Activated CD8-positive, alpha-beta T cell treated with anti-CD3 and anti-CD28 coated beads, Interleukin-2, amount 10 ng/mL, durations not matched to agents 7 days and 5 days (primary cell): ENCODE data around the gene PHOX2A. TPM values are rescaled to one million over a fixed set of nuclear protein-coding genes. Genes with fewer than 3 reads are reported as not detected.
"Not testable (repeated sequence)": the region's sequence is repeated elsewhere in the genome, so short reads cannot be mapped to it uniquely, and the experiment has no call there.

Experiments used
- ATAC-seq: fragments of 150-1000 bp; cut with Tn5 transposase; one replicate; pipeline ENCODE4 v1.10.0; 2021; ENCODE audit warnings: moderate library complexity
- CTCF ChIA-PET: fragments of 350-600 bp; sonication (Branson Sonifier 250); formaldehyde crosslinking; loops from one replicate; lab custom pipeline; 2021; ENCODE audit warnings: antibody characterized with exemption; lab: Charles Lee
- POLR2A ChIA-PET: fragments of 350-600 bp; sonication (Branson Sonifier 250); formaldehyde crosslinking; loops from one replicate; lab custom pipeline; 2021; ENCODE audit warnings: antibody characterized with exemption; lab: Charles Lee
- DNase-seq: peaks from one replicate; pipeline ENCODE4 v3.0.0-alpha.2; 2020
- H3K27ac Mint-ChIP-seq: one replicate; pipeline ENCODE4 v1.8.0; 2021; ENCODE audit warnings: mild to moderate bottlenecking, mixed read lengths
- H3K27me3 Mint-ChIP-seq: one replicate; pipeline ENCODE4 v1.8.0; 2021; ENCODE audit warnings: low read depth, mixed read lengths
- H3K36me3 Mint-ChIP-seq: one replicate; pipeline ENCODE4 v1.8.0; 2021; ENCODE audit warnings: low read depth, mixed read lengths
- H3K4me1 Mint-ChIP-seq: one replicate; pipeline ENCODE4 v1.8.0; 2021; ENCODE audit warnings: low read depth, mixed read lengths
- H3K4me3 Mint-ChIP-seq: one replicate; pipeline ENCODE4 v1.8.0; 2021; ENCODE audit warnings: mild to moderate bottlenecking, mixed read lengths
- H3K9me3 Mint-ChIP-seq: one replicate; pipeline ENCODE4 v1.8.0; 2022; ENCODE audit warnings: mixed read lengths; ENCODE audit not compliant: insufficient read depth
- total RNA-seq, 2 experiments: library from RNA; stranded (reverse); gene quantifications; one replicate each; pipeline ENCODE4 v1.2.3, GENCODE V29; 2021

Gene PHOX2A
- total RNA-seq, 2 experiments from 2014 or later, result not detected

DNA sequence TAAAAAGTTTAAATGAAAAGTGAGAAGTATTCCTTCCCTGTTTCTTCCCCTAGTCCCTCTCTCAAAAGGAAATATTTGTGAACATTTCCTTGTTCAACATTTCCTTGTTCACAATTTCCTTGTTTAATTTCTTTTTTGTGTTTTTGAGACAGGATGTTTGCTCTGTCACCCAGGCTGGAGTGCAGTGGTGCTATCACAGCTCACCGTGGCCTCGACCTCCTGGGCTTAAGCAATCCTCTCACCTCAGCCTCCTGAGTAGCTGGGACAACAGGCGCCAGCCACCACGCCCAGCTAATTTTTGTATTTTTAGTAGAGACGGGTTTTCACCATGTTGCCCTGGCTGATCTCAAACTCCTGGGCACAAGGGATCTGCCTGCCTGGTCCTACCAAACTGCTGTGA is 23.0 kb upstream of the PHOX2A start:
- H3K9me3 Mint-ChIP-seq, DNase-seq, ATAC-seq, H3K4me3 Mint-ChIP-seq, H3K36me3 Mint-ChIP-seq, H3K27ac Mint-ChIP-seq: not testable (repeated sequence)
- peaks cover 34% of the 10 kb centered on the region for H3K27me3 Mint-ChIP-seq
- ChIA-PET CTCF (interaction anchor here (1.5 to 1.9 kb wide), 3 partner anchors 12 to 164 kb away, joined by 3 to 15 read pairs (median 3); no protein-coding TSS in a partner anchor), POLR2A (interaction anchor here (0.6 kb wide), 1 partner anchor 385 kb away, joined by 3 read pairs; no protein-coding TSS in a partner anchor)
- H3K4me1 Mint-ChIP-seq, result peaks cover 25% of the 10 kb centered on the region

DNA sequence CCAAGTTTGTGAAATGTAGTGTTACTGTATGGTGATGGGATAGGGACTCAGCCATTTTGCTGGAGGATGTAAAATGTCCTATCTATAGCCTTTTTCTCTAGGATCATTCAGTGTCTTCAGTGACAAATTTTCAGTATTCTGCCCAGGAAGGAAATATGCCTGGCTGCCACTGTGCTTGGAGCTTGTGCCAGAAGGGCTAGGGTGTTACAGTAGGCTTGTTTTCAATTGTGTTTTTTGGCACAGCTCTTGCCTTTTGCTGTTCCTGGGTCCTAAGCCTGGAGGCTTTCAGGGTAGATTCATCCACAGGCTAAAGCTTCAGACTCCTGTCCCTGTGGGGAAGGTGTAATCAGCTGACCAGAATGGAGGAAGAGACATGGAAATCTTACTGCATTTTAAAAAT is 22.0 kb upstream of the PHOX2A start:
- Mint-ChIP-seq H3K4me1 (peaks cover 25% of the 10 kb centered on the region), H3K4me3 (no peak overlapping the region), H3K27me3 (peaks cover 30% of the 10 kb centered on the region), H3K27ac (no peak overlapping the region), H3K9me3 (no peaks in the 10 kb centered on the region), H3K36me3 (no peaks in the 10 kb centered on the region)
- ChIA-PET POLR2A (no interaction called here), CTCF (interaction anchor here (1.0 to 1.6 kb wide), 4 partner anchors 11 to 153 kb away, joined by 3 to 4 read pairs (median 3); no protein-coding TSS in a partner anchor)
- ATAC-seq (no peak), DNase-seq (no peak)

DNA sequence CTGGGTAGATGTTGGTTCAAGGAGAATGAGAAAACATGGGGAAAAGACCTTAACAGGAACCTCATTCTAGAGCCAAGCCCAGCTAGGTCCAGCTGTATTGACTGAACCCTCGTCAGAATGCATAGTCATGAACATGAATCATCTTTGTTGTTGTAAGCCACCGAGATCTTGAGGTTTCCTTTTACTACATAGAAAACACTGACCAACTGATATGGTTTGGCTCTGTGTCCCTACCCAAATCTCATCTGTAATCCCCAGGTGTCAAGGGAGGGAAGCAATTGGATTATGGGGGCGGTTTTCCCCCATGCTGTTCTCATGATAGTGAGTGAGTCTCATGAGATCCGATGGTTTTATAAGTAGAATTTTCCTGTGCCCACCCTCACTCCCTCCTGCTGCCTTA is 19.4 kb upstream of the PHOX2A start:
- ATAC-seq, result no peak
- no peaks in the 10 kb centered on the region for H3K9me3 Mint-ChIP-seq
- ChIA-PET CTCF (interaction anchor here (0.9 kb wide), 1 partner anchor 171 kb away, joined by 3 read pairs; the partner anchor contains the start of gene CLPB), POLR2A (no interaction called here)
- H3K27ac Mint-ChIP-seq, result no peak overlapping the region
- no peaks in the 10 kb centered on the region for H3K36me3 Mint-ChIP-seq
- peaks cover 16% of the 10 kb centered on the region for H3K4me1 Mint-ChIP-seq
- H3K4me3 Mint-ChIP-seq, result no peak overlapping the region
- no peak for DNase-seq
- H3K27me3 Mint-ChIP-seq, result peaks cover 31% of the 10 kb centered on the region

GRCh38 chr11:72260574-72260973 is 16.6 kb upstream of the PHOX2A start:
- Mint-ChIP-seq H3K9me3 (no peaks in the 10 kb centered on the region), H3K4me3 (no peak overlapping the region), H3K27ac (no peak overlapping the region), H3K27me3 (peaks cover 29% of the 10 kb centered on the region), H3K4me1 (peaks cover 11% of the 10 kb centered on the region), H3K36me3 (no peaks in the 10 kb centered on the region)
- POLR2A ChIA-PET, result no interaction called here
- CTCF ChIA-PET, result no interaction called here
- DNase-seq (no peak), ATAC-seq (no peak)

DNA sequence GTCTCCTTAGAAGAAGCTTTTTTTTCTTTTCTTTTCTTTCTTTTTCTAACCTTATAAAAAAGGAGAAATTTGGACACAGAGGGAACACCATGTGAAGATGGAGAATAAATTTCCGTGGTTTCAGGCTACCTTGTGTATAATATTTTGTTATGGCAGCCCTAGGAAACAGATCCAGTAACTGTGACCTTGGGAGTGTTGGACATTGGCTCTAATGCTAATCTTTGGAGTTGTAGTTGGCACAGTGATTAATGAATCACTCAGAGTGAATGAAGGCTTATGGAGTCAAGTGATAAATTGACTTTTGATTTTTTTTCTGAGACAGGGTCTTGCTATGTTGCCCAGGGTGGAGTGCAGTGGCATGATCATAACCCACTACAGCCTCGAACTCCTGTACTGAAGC is 15.5 kb upstream of the PHOX2A start:
- peaks cover 10% of the 10 kb centered on the region for H3K4me1 Mint-ChIP-seq
- no peaks in the 10 kb centered on the region for H3K9me3 Mint-ChIP-seq
- no peak overlapping the region for H3K4me3 Mint-ChIP-seq
- CTCF ChIA-PET, result no interaction called here
- H3K27me3 Mint-ChIP-seq, result peaks cover 33% of the 10 kb centered on the region
- no peak overlapping the region for H3K27ac Mint-ChIP-seq
- ATAC-seq (no peak), DNase-seq (no peak)
- no peaks in the 10 kb centered on the region for H3K36me3 Mint-ChIP-seq
- POLR2A ChIA-PET, result no interaction called here

- ChIA-PET CTCF (interaction anchor here (0.7 kb wide), 1 partner anchor 173 kb away, joined by 4 read pairs; no protein-coding TSS in a partner anchor), POLR2A (no interaction called here)
- DNase-seq, result no peak
- Mint-ChIP-seq H3K9me3 (no peaks in the 10 kb centered on the region), H3K36me3 (no peaks in the 10 kb centered on the region), H3K27me3 (peaks cover 30% of the 10 kb centered on the region), H3K27ac (no peak overlapping the region), H3K4me3 (no peak overlapping the region), H3K4me1 (peaks cover 2% of the 10 kb centered on the region)
- ATAC-seq, result no peak
Measured at GRCh38 chr11:72257570-72257969, 13.6 kb upstream of the PHOX2A start.

- H3K4me3 Mint-ChIP-seq, result no peak overlapping the region
- H3K4me1 Mint-ChIP-seq, result no peaks in the 10 kb centered on the region
- H3K27me3 Mint-ChIP-seq, result peaks cover 20% of the 10 kb centered on the region
- H3K9me3 Mint-ChIP-seq, result no peaks in the 10 kb centered on the region
- DNase-seq (no peak), ATAC-seq (no peak)
- CTCF ChIA-PET, result interaction anchor here (1.1 to 2.9 kb wide), 4 partner anchors 12 to 180 kb away, joined by 3 to 11 read pairs (median 5); partner anchors contain the start of gene CLPB
- H3K27ac Mint-ChIP-seq, result no peak overlapping the region
- H3K36me3 Mint-ChIP-seq, result no peaks in the 10 kb centered on the region
- POLR2A ChIA-PET, result no interaction called here
Measured at GRCh38 chr11:72254299-72254993, 10.5 kb upstream of the PHOX2A start.

- ATAC-seq, result no peak
- Mint-ChIP-seq H3K4me3 (no peak overlapping the region), H3K9me3 (no peaks in the 10 kb centered on the region), H3K27ac (no peak overlapping the region), H3K36me3 (no peaks in the 10 kb centered on the region), H3K27me3 (peaks cover 21% of the 10 kb centered on the region), H3K4me1 (no peaks in the 10 kb centered on the region)
- CTCF ChIA-PET, result interaction anchor here (0.6 kb wide), 1 partner anchor 46 kb away, joined by 3 read pairs; no protein-coding TSS in a partner anchor
- no peak for DNase-seq
- POLR2A ChIA-PET, result no interaction called here
Measured at GRCh38 chr11:72253392-72253791, 9.4 kb upstream of the PHOX2A start.

GRCh38 chr11:72251614-72252013 is 7.6 kb upstream of the PHOX2A start:
- CTCF ChIA-PET, result no interaction called here
- ATAC-seq, result no peak
- H3K4me1 Mint-ChIP-seq, result no peaks in the 10 kb centered on the region
- H3K4me3 Mint-ChIP-seq, result no peak overlapping the region
- DNase-seq, result no peak
- no peak overlapping the region for H3K27ac Mint-ChIP-seq
- H3K9me3 Mint-ChIP-seq, result no peaks in the 10 kb centered on the region
- H3K27me3 Mint-ChIP-seq, result peaks cover 19% of the 10 kb centered on the region
- no peaks in the 10 kb centered on the region for H3K36me3 Mint-ChIP-seq
- POLR2A ChIA-PET, result no interaction called here

GRCh38 chr11:72250661-72251464 is 6.9 kb upstream of the PHOX2A start:
- no peak for DNase-seq
- H3K4me1 Mint-ChIP-seq, result no peaks in the 10 kb centered on the region
- no peak overlapping the region for H3K27ac Mint-ChIP-seq
- CTCF ChIA-PET, result no interaction called here
- peaks cover 14% of the 10 kb centered on the region for H3K27me3 Mint-ChIP-seq
- POLR2A ChIA-PET, result no interaction called here
- no peaks in the 10 kb centered on the region for H3K9me3 Mint-ChIP-seq
- no peak overlapping the region for H3K4me3 Mint-ChIP-seq
- ATAC-seq, result no peak
- no peaks in the 10 kb centered on the region for H3K36me3 Mint-ChIP-seq

DNA sequence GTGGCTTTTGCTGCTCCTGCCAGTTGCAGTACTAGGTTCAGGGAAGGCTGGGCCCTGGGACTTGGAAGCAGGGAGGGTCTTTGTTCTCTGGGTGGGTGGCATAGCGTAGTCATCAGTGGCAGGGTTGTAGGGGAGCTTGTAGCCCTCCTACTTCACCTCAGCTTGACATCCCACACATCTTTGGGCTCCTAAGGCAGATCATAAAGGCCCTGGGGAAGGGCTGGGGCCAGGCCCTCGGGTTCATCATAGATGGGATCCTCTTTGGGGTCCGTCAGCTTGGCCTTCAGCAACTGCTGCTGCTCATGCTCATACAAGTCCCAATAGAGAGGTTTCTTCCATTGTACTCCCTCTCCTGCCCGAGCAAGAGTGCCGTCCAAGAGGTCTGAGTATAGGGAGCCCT is 6.0 kb upstream of the PHOX2A start:
- H3K4me3 Mint-ChIP-seq, result no peak overlapping the region
- ATAC-seq (no peak), DNase-seq (no peak)
- CTCF ChIA-PET, result interaction anchor here (1.8 kb wide), 1 partner anchor 181 kb away, joined by 7 read pairs; no protein-coding TSS in a partner anchor
- H3K9me3 Mint-ChIP-seq, result no peaks in the 10 kb centered on the region
- no peaks in the 10 kb centered on the region for H3K4me1 Mint-ChIP-seq
- H3K27ac Mint-ChIP-seq, result no peak overlapping the region
- H3K36me3 Mint-ChIP-seq, result no peaks in the 10 kb centered on the region
- H3K27me3 Mint-ChIP-seq, result peaks cover 10% of the 10 kb centered on the region
- POLR2A ChIA-PET, result no interaction called here

DNA sequence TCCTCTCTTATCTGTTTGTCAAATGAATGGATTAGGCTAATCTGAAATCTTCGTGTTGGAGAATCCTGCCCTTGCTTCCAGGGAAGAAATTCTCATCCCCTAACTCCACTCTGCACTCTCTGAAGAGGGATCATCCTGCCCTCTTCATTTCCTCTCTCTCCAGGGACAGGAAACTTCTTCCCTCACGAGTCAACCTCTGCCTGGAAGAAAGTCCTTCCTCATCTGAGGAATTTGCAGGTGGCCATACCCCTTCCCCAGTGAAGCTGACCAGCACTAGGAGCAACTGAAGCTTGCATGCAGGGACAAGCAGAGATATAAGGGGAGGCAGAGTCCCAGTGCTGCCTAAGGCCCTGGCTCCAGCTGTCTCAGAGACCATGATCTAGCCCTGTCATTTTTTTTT is 3.6 kb upstream of the PHOX2A start:
- Mint-ChIP-seq H3K27ac (no peak overlapping the region), H3K9me3 (no peaks in the 10 kb centered on the region), H3K36me3 (peaks cover 6% of the 10 kb centered on the region), H3K27me3 (peaks cover 22% of the 10 kb centered on the region), H3K4me3 (no peak overlapping the region), H3K4me1 (peaks cover 7% of the 10 kb centered on the region)
- ChIA-PET CTCF (no interaction called here), POLR2A (no interaction called here)
- DNase-seq (no peak), ATAC-seq (no peak)
